IPS-NIHi7 (cell line): ENCODE results near the gene ATXN7L1.

Source experiments
- DNase-seq: peaks from one replicate; pipeline ENCODE4 v3.0.0; 2012; ENCODE audit warnings: mixed read lengths; ENCODE audit errors: extremely low spot score

The ATXN7L1 gene

GRCh38 chr7:105649727-105650381 is 226.5 kb downstream of the ATXN7L1 start:
- no peak for DNase-seq

- DNase-seq, result no peak
These were observed 227.6 kb downstream of the ATXN7L1 start for GRCh38 chr7:105648561-105649401.

GRCh38 chr7:105647591-105647990 is 228.8 kb downstream of the ATXN7L1 start:
- no peak for DNase-seq

GRCh38 chr7:105644937-105645336 is 231.5 kb downstream of the ATXN7L1 start:
- DNase-seq, result no peak

- DNase-seq, result no peak
These were observed 232.5 kb downstream of the ATXN7L1 start for GRCh38 chr7:105643851-105644250.

- DNase-seq, result peak; percentile 72
These were observed 233.0 kb downstream of the ATXN7L1 start for GRCh38 chr7:105643384-105643783.

- DNase-seq, result no peak
These were observed 234.1 kb downstream of the ATXN7L1 start for GRCh38 chr7:105642264-105642663.

GRCh38 chr7:105640956-105641810 is 235.2 kb downstream of the ATXN7L1 start:
- no peak for DNase-seq

- DNase-seq, result no peak
These were observed 236.5 kb downstream of the ATXN7L1 start for GRCh38 chr7:105639667-105640493.

- peak; percentile 71 for DNase-seq
These were observed 237.4 kb downstream of the ATXN7L1 start for GRCh38 chr7:105638902-105639495.

- DNase-seq, result no peak
These were observed 238.1 kb downstream of the ATXN7L1 start for GRCh38 chr7:105638334-105638733.

- no peak for DNase-seq
These were observed 238.6 kb downstream of the ATXN7L1 start for GRCh38 chr7:105637755-105638154.

GRCh38 chr7:105636982-105637381 is 239.4 kb downstream of the ATXN7L1 start:
- no peak for DNase-seq

- DNase-seq, result no peak
These were observed 241.2 kb downstream of the ATXN7L1 start for GRCh38 chr7:105635197-105635596.

GRCh38 chr7:105625986-105626385 is 250.4 kb downstream of the ATXN7L1 start:
- no peak for DNase-seq

- DNase-seq, result no peak
These were observed 252.5 kb downstream of the ATXN7L1 start for GRCh38 chr7:105623906-105624305.

- no peak for DNase-seq
These were observed 253.0 kb downstream of the ATXN7L1 start for GRCh38 chr7:105623378-105623777.

- DNase-seq, result no peak
These were observed 254.2 kb downstream of the ATXN7L1 start for GRCh38 chr7:105622106-105622731.

- DNase-seq, result no peak
These were observed 254.8 kb downstream of the ATXN7L1 start for GRCh38 chr7:105621617-105622016.

- no peak for DNase-seq
These were observed 255.2 kb downstream of the ATXN7L1 start for GRCh38 chr7:105621176-105621575.
